Epithelial cell of prostate (primary cell): ENCODE results near the gene SUPT3H.

Experiments used
- DNase-seq: peaks from one replicate; pipeline ENCODE4 v3.0.0-alpha.2; 2011; ENCODE audit warnings: low read depth, low spot score
- H3K27ac ChIP-seq: fragments of 450-650 bp; 2 replicates; pipeline ENCODE4 v1.5.1; 2017; ENCODE audit warnings: mild to moderate bottlenecking

The SUPT3H gene

DNA sequence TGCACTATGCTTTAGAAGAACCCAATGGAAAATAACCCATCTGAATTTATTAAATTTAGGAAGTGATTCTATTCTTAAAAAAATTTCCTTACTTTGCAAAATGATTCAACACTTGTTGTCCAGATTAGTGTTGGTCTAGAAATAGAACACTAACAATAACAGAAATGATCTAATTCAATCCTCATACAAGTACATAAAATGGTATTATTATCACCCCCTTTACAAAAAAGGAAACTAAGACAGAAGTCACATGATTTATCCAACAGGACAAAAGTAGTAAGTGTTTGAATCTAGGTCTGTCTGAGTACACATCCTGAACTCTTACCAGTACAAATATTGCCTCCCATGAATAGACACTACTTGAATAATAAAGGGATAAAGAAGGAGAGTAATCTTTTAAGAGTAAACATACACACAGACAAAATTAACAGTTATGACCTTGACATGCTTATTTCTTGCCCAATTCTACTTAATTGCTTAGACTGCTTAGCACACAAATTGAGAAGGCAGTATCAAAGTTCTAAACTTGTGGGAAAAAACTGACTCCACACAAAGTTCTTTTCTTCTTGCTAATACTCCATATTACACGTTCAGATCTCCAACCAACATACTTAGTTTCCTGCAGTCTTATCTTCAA is 245.0 kb downstream of the SUPT3H start:
- no peak overlapping the region for H3K27ac ChIP-seq
- no peak for DNase-seq

DNA sequence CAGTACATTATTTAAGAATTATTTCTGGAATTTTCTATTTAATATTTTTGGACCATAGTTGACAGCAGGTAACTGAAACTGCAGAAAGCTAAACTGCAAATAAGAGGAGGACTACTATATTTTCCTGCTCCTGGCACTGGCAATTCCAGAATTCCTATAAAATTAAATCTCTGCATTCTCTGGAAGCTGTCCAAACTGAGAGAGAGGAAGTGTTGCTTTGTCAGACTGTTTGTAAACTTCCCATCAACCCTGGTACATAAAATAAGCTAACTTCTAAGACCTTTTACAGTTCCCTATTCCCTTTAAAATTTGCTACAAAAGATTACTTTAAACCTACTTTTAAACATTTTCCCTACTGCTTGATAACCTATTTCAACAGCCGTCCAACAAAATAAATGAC is 245.7 kb downstream of the SUPT3H start:
- H3K27ac ChIP-seq, result no peak overlapping the region
- DNase-seq, result no peak

DNA sequence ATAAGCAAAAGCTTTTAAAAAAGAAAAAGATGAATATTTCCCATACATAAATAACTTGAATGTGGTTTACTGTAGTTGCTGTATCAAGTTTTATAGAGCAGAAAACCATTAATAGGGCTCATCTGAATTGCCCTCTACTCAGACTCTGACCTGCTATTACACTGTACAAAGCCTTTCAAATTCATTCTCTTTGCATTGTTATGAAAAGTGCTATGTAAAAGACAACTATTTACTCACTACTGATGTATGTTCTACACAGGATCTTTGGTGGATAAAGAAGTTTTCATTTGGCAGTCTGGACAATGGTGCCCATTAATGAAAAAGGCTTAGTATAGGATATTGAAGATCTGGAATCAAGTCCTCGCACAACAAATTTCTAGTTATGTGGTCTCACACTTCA is 248.7 kb downstream of the SUPT3H start:
- H3K27ac ChIP-seq, result no peak overlapping the region
- no peak for DNase-seq

DNA sequence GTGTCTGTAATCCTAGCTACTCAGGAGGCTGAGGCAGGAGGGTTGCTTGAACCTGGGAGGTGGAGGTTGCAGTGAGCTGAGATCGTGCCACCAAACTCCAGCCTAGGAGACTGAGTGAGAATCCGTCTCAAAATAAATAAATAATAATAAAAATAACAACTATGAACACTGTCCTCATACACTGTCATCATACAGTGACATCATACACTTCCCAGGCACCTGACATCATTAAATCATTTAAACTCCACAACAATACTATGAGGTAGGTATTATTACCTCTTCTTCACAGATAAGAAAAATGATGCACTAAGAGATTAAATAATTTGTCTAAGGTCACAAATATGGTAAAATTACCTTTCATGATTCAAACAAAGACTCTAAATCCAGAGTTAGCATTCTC is 250.5 kb downstream of the SUPT3H start:
- no peak for DNase-seq
- no peak overlapping the region for H3K27ac ChIP-seq

DNA sequence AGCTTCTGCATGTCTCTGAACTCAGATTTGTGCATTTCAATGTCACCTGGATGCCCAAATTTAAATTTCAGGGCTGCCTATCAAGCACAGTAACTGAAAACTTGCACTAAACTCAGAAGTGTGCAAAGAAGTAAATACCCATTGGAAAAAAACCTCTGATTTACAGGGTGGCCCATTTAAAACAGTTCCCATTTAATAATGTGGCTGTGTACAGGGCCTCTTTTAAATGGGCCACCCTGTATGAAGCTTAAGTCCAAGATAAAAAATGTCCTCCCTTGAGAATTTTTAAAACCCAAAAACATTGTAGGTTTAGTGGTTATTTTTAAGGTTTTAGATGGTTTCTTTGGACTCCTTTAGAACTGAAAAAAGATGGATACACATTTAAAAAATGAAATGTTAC is 251.7 kb downstream of the SUPT3H start:
- no peak overlapping the region for H3K27ac ChIP-seq
- no peak for DNase-seq

DNA sequence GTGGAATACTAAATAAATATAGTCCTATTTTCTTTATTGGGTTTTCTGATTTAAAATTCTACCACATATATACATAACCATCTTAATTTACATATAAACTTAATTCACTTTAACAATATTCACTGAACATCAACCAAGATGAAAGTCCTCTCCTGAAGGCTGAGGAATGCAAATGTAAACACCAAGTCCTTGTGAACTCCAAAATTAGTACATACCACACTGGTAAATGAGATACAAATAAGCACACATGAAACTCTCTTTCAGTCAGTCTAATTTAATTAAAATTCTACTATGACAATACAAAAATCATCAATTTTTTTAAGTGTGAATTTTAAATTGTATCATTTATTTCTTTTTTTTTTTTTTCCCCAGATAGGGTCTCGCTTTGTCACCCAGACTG is 254.7 kb downstream of the SUPT3H start:
- no peak for DNase-seq
- H3K27ac ChIP-seq, result no peak overlapping the region

DNA sequence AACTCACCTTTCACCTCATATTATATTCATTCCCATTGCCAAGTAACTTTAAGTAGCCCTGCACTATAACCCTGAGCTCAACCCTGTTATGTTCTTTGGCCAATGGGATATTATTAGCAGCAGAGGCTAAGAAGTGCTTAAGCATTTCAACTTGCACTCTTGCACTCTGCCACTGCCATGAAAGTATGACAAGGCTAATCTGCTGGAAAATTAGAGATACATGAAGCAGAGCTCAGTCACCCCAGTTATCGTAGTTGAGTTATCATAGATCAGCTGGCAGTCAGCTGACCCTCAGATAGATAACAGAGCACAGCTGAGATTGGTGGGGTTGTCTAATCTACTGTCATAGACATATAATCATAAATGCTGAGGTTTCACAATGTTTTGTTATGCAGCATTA is 259.0 kb downstream of the SUPT3H start:
- no peak for DNase-seq
- no peak overlapping the region for H3K27ac ChIP-seq

DNA sequence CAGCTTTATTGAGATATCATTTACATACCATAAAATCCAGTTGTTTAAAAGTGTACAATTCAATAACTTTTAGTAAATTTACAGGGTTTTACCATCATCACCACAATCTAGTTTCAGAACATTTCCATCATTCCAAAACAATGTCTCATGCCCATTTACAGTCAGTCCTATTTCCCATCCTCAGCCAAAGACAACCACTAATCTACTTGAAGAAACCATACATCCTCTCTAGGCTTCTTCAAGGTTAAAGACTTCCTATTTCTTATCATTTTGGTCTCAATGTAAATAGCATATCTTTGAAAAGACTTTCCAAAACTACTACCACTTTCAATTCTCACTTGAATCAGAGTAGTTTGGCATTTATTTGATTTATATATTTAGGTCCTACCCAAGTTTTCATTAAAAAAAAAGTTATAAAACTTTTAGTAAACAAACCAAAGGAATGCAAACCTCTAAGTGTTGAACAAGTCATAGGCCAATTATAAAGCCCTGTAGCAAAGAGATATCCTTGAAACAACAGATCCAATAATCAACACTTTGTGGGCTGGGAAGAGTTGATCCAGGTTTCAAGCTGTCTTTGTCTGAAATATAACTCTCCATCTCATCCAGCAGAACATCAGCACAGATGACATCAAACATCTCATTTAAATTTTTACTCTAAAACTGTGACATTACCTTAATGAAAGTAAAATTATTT is 260.9 kb downstream of the SUPT3H start:
- H3K27ac ChIP-seq, result no peak overlapping the region
- no peak for DNase-seq

DNA sequence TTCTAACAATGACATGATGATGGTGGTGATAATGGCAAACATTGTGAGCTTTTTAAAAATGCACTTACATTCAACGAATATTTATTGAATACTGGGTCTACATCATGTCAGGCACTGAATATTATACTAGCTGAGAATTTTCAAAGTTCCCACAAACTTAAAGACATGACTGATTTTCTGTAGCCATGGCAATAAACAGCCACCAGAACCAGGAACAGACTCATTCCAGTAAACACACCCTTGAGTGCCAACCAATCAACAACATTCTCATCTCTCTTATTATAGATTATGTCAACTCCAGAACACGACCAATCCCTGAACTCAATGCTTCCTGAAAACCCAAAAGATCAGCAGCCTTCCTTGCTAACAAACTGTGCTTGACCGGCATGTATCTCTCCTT is 262.0 kb downstream of the SUPT3H start:
- no peak for DNase-seq
- H3K27ac ChIP-seq, result no peak overlapping the region

DNA sequence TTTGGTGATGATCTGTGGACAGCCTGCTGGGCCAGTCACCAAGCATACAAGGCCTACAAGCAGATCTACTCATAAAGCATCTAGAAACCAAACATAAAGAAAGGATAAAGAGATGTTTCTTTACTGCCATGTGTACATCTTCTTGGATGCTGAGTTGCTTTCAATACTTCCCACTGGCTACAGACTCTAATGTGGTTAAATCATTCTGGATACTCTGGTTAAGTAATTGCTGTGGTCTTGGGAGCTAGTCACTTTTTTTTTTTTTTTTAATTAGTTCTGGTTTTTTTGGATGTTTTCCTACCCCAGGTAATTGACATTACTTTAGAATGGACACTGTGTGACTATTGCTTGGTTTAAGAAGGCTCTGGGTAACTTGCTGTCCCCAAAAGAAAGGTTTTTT is 265.0 kb downstream of the SUPT3H start:
- DNase-seq, result no peak
- no peak overlapping the region for H3K27ac ChIP-seq

DNA sequence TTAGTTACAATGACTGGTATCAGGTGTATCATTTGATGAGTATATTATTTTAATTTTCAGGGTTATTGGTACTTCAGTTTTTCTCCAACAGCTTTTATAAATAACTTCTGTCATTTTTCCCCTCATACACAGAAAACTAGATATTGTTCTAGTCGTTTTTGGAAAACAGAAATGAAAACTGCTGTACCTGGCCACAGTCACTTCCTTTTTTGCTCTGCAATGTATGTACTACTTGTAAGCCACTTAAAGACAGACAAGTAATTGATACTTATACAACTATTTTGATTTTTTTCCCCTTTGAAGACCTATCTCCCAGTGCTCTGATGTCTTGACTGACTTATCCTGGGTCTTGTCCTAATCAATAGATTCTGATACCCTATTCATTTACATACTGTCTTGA is 268.2 kb downstream of the SUPT3H start:
- no peak overlapping the region for H3K27ac ChIP-seq
- no peak for DNase-seq

DNA sequence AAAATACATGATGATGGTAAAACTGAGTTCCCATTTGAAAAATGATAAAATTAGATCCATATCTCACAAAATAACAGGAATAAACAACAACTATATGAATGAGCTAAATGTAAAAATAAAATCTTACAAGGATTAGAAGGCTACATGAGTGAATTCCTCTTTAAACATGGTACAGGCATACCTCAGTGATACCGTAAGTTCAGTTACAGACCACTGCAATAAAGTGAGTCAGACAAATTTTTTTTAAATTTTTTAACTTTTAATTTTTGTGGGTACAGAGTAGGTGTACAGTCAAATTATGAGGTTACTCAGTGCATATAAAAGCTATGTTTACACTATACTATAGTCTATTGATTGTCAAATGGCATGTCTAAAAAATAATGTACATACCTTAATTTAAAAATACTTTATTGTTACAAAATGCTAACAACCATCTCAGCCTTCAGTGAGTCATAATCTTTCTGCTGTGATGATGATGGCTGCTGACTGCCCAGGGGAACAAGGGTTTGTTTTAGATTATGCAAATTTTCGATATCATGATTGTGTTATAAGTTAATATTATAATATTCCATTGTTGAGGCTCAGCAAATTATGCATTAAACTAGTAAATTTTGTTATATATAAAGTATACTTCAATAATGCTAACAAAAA is 272.4 kb downstream of the SUPT3H start:
- no peak overlapping the region for H3K27ac ChIP-seq
- DNase-seq, result no peak

DNA sequence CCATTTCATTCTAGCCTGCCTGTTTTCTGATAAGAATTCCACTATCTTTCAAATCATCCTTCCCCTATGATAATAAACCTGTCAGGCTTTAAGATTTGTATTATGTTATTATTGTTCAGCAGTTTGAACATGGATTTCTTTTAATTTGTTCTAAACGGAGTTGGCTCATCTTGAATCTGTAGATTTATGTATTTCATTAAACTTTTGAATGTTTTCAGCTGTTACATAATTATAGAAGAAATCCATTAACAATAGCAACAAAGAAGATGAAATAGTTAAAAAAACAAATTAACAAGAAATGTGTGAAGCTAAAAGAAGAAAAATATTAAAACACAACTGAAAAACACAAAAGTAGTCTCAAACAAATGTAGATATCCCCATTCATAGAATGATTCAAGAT is 273.3 kb downstream of the SUPT3H start:
- no peak overlapping the region for H3K27ac ChIP-seq
- DNase-seq, result no peak

DNA sequence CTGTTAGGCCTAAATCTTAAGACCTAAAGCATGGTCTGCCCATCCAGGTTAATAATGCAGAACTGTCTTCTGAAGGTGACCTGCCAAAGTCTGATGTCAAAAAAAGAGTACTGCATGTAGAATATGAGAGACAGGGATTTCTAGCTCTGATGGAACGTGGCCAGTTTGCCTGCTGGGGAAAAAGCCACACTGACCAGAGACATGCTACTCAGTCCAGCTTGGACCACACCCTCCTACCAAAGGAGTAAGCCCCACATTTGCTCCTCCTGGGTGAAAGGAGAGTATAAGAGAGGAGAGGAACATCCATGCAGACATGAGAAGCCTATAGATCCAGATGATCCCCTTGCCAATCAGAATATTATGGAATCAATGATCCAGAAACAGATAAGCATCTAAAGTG is 279.5 kb downstream of the SUPT3H start:
- DNase-seq, result no peak
- H3K27ac ChIP-seq, result no peak overlapping the region

DNA sequence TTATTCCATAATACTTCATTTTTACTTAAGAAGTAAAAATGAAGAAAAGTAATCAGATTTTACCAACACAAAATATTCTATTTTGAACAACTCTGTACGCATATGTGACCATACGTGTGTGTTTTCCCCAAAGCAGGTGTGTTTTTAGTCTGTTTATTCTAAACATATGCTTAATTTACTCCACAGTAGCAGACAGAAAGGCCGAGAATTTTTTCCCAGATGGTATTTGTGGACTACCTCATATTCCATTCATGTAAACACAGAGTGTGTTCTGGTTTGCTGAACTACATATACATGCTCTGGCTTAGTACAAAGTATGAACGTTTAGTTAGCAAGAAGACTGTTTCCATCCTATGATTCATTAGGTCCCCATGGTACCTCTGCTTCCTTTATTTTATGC is 282.9 kb downstream of the SUPT3H start:
- H3K27ac ChIP-seq, result no peak overlapping the region
- DNase-seq, result no peak

DNA sequence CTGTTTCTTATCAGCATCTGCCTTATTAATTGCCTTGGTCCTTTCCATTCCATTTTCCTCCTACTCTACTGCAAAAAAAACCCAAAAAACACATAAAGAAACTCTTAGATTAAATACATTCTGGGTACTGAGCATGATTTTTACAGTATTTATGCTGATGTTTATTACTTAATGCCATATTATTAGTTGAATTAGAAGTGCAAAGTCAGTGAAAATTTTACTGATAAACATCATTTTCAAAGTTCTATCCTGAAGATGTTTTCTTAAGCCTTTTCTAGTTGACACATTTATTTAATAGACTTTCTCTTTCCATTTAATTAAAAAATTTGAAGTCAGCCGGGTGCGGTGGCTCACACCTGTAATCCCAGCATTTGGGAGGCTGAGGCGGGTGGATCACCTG is 285.6 kb downstream of the SUPT3H start:
- no peak for DNase-seq
- H3K27ac ChIP-seq, result no peak overlapping the region

DNA sequence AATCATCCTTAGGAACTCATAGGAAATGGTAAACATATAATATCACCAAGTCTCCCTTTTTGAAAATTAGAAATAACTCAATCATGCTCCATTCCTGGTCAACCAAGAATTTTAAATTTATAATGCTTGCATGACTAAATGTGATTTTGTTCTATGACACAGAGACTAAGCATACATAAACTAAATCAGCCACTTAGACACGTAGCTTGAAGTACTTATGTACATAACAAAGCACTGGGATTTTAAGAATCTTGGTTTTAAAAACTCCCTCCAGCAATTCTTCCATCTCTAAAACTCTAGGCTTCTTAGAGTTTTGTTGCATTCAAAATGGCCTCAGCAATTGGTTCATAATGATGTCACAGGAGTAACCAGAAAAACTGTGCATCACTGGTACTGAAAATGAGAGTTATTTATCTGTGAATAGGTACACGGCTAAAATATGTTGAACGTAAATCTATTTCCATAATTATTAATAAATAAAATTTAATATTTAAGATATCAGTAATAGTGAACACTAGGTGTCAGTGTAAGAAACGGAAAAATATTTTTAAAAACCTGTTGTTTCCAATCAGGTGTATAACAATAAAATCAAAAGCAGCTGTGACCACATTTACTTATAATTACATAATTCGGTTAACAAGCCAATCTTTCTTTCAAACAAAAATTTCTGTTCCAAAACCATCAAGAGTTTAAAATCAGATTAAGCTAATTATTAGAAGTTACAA is 291.2 kb downstream of the SUPT3H start:
- no peak overlapping the region for H3K27ac ChIP-seq
- DNase-seq, result no peak

DNA sequence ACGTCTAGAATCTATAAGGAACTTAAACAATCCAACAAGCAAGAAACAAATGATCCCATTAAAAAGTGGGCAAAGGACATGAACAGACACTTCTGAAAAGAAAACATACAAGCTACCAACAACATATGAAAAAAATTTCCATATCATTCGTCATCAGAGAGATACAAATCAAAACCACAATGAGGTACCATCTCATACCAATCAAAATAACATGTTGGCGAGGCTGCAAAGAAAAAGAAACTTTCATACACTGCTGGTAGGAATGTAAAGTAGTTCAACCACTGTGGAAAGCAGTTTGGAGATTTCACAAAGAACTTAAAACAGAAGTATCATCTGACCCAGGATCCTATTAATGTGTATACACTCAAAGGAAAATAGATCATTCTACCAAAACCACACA is 293.5 kb downstream of the SUPT3H start:
- no peak for DNase-seq
- no peak overlapping the region for H3K27ac ChIP-seq

DNA sequence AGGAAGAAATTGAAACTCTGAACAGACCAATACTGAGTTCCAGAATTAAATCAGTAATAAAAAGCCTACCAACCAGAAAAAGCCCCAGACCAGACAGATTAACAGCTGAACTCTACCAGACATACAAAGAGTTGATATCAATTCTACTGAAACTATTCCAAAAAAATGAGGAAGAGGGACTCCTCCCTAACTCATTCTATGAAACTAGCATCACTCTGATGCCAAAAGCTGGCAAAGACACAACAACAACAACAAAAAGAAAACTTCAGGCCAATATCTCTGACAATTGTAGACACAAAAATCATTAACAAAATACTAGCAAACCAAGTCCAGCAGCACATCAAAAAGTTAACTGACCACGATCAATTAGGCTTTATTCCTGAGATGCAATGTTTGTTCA is 295.6 kb downstream of the SUPT3H start:
- no peak overlapping the region for H3K27ac ChIP-seq
- DNase-seq, result no peak

DNA sequence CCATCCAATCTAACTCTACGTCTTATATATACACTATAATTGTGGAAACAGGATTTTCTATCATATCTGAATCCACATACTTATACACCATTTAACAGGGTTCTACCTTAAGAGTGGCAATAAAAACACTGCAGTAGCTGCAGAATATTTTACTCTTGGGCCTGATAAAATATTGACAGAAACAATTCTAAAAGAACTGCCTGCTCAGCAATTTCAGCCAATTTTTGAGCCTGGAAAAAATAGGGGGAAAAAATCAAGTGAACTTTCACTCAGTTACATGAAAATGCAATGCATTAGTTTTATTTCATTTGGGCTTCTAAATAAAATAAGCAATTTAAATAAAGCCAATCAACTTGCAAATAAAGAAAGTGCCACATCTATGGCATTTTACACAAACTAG is 296.1 kb downstream of the SUPT3H start:
- no peak for DNase-seq
- H3K27ac ChIP-seq, result no peak overlapping the region

DNA sequence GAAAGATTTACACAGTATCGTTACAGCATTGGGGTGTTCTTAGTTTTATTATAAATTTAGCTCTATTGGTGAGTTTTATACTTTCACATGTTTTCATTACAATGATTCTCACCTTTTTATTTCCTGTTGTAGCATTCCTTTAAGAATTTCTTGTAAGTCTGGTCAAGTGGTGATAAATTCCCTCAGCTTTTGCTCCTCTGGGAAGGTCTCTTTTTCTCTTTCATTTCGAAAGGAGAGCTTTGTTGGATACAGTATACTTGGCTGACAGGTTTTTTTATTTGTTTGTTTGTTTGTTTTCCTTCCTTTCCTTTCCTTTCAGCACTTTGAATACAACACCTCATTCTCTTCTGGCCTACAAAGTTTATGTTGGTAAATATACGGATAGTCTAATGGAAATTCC is 299.3 kb downstream of the SUPT3H start:
- DNase-seq, result no peak
- no peak overlapping the region for H3K27ac ChIP-seq
